ENCODE results near the gene RAB20. TPM values are rescaled to one million over a fixed set of nuclear protein-coding genes. Genes with fewer than 3 reads are reported as not detected.

The RAB20 gene
- total and polyA plus RNA-seq, 2 donors (not counting 1 experiment from before 2014, with no cell fraction given) = 2.4 to 4.6 TPM

- TF ChIP-seq CTCF (IDR thresholded peaks at IDR 0.05) (no peak), EZH2 (IDR thresholded peaks at IDR 0.05; ENCODE audit: borderline replicate concordance, insufficient read depth, low read depth, low read length, poor library complexity, severe bottlenecking) (no peak)
- Histone ChIP-seq H4K20me1 (ENCODE audit: control insufficient read depth, insufficient read depth, low read length, poor library complexity, severe bottlenecking) (no peaks in the 10 kb centered on the region), H3K9me3 (ENCODE audit: control extremely low read depth in 1 of 3, control insufficient read depth in 2 of 3, insufficient read depth in 1 of 3, low read length in 2 of 3) (peaks cover 0 to 8% (median 0%) of the 10 kb centered on the region in 3 donors), H3K9ac (ENCODE audit: low read length) (no peak overlapping the region), H3K4me2 (replicated peaks; ENCODE audit: low read depth, low read length, poor library complexity, severe bottlenecking) (no peak overlapping the region), H3K27ac (ENCODE audit: low read length in 2 of 2) (no peak overlapping the region), H3K36me3 (replicated peaks in 1 of 2; ENCODE audit: control extremely low read depth in 1 of 2, control insufficient read depth in 1 of 2, extremely low read depth in 1 of 2, insufficient read depth in 2 of 2, low read length in 1 of 2) (no peaks in the 10 kb centered on the region), H2AFZ (ENCODE audit: insufficient read depth, low read depth, low read length, poor library complexity, severe bottlenecking) (no peak overlapping the region), H3K27me3 (replicated peaks in 1 of 4; ENCODE audit: control extremely low read depth in 1 of 4, control insufficient read depth in 3 of 4, insufficient read depth in 4 of 4, low read length in 3 of 4) (peaks cover 0 to 2% (median 0%) of the 10 kb centered on the region in 4 experiments), H3K4me1 (ENCODE audit: control insufficient read depth in 2 of 2, insufficient read depth in 2 of 2, low read length in 2 of 2) (peaks cover 25 to 34% of the 10 kb centered on the region in 2 donors), H3K4me3 (ENCODE audit: control extremely low read depth in 1 of 5, extremely low read depth in 1 of 5, insufficient read depth in 1 of 5, low read depth in 2 of 5, low read length in 4 of 5) (no peak overlapping the region), H3K79me2 (ENCODE audit: control insufficient read depth, insufficient read depth, low read length) (no peaks in the 10 kb centered on the region)
- Mint-ChIP-seq H3K9me3 (ENCODE audit: insufficient read depth) (no peaks in the 10 kb centered on the region), H3K27me3 (no peaks in the 10 kb centered on the region), H3K4me3 (no peak overlapping the region), H3K27ac (no peak overlapping the region), H3K4me1 (peaks cover 32% of the 10 kb centered on the region)
- ChIA-PET CTCF (interaction anchor here (1.0 kb wide), 1 partner anchor 200 kb away, joined by 3 read pairs; no protein-coding TSS in a partner anchor), POLR2A (no interaction called here)
- ATAC-seq (ENCODE audit: low read depth) (no peak), DNase-seq (no peak)
- intact Hi-C loops (cut with micrococcal nuclease) = loop anchor here (10.0 kb wide), 1 partner anchor 709 kb away; no protein-coding TSS in a partner anchor
- WGBS (ENCODE audit: insufficient coverage) = 93% methylated on average over 11 of the region's 12 CpGs
Measured at GRCh38 chr13:110476220-110476617, 85.3 kb downstream of the RAB20 start.

DNA sequence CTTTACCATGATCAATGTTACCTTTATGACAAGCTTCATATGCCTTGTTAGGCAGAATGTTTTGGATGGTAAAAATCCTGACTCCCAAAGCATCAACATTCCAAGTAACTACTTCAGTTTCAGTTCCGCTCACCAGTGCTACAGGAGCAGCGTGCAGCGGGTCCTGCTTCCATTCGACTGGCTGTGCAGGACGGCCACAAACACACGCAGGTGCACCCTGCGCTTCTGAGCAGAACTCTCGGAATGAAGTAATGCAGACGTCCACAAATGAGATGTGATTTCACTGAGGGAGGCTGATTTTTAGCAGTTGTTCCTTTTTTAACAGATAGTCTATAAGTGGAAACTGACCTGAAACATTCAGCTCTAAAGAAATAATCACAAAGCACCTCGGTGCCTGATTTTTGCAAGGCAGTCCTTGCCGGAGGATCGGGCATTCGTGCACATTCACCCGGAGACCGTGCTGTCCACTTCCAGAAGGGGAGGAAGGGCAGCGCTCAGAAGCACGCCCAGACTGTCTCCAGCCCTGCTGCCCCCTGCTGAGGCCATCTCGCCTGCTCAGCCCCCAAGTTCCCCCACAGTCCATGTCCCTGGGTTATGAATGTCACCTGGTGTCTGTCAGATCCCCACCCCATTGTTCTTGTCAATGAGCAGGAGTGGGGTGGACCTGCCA, 85.8 kb downstream of the RAB20 start:
- Histone ChIP-seq H3K27me3 (replicated peaks in 1 of 4; ENCODE audit: control extremely low read depth in 1 of 4, control insufficient read depth in 3 of 4, insufficient read depth in 4 of 4, low read length in 3 of 4) (peaks cover 0 to 2% (median 0%) of the 10 kb centered on the region in 4 experiments), H3K79me2 (ENCODE audit: control insufficient read depth, insufficient read depth, low read length) (no peaks in the 10 kb centered on the region), H3K9ac (ENCODE audit: low read length) (no peak overlapping the region), H2AFZ (ENCODE audit: insufficient read depth, low read depth, low read length, poor library complexity, severe bottlenecking) (no peak overlapping the region), H3K9me3 (ENCODE audit: control extremely low read depth in 1 of 3, control insufficient read depth in 2 of 3, insufficient read depth in 1 of 3, low read length in 2 of 3) (peaks cover 0 to 8% (median 0%) of the 10 kb centered on the region in 3 donors), H3K4me2 (replicated peaks; ENCODE audit: low read depth, low read length, poor library complexity, severe bottlenecking) (peak overlapping the region; percentile 13), H3K36me3 (replicated peaks in 1 of 2; ENCODE audit: control extremely low read depth in 1 of 2, control insufficient read depth in 1 of 2, extremely low read depth in 1 of 2, insufficient read depth in 2 of 2, low read length in 1 of 2) (no peaks in the 10 kb centered on the region), H3K4me3 (ENCODE audit: control extremely low read depth in 1 of 5, extremely low read depth in 1 of 5, insufficient read depth in 1 of 5, low read depth in 2 of 5, low read length in 4 of 5) (no peak overlapping the region), H4K20me1 (ENCODE audit: control insufficient read depth, insufficient read depth, low read length, poor library complexity, severe bottlenecking) (no peaks in the 10 kb centered on the region), H3K4me1 (ENCODE audit: control insufficient read depth in 2 of 2, insufficient read depth in 2 of 2, low read length in 2 of 2) (peaks cover 31 to 39% of the 10 kb centered on the region in 2 donors), H3K27ac (ENCODE audit: low read length in 2 of 2) (no peak overlapping the region)
- POLR2A ChIA-PET = no interaction called here
- H3K4me3 Mint-ChIP-seq = no peak overlapping the region
- intact Hi-C loops (cut with micrococcal nuclease) = loop anchor here (10.0 kb wide), 1 partner anchor 709 kb away; no protein-coding TSS in a partner anchor
- DNase-seq (no peak), ATAC-seq (ENCODE audit: low read depth) (no peak)
- no peak for TF ChIP-seq CTCF (IDR thresholded peaks at IDR 0.05)
- TF ChIP-seq EZH2 (IDR thresholded peaks at IDR 0.05; ENCODE audit: borderline replicate concordance, insufficient read depth, low read depth, low read length, poor library complexity, severe bottlenecking) = no peak
- WGBS (ENCODE audit: insufficient coverage) = 82% methylated on average over 13 of the region's 18 CpGs
- H3K4me1 Mint-ChIP-seq = peaks cover 37% of the 10 kb centered on the region
- H3K9me3 Mint-ChIP-seq (ENCODE audit: insufficient read depth) = no peaks in the 10 kb centered on the region
- no peaks in the 10 kb centered on the region for H3K27me3 Mint-ChIP-seq
- CTCF ChIA-PET = interaction anchor here (1.0 kb wide), 1 partner anchor 201 kb away, joined by 3 read pairs; no protein-coding TSS in a partner anchor
- no peak overlapping the region for H3K27ac Mint-ChIP-seq
